NCI-H2227 treated with DMSO at 0.1 percent for 48 hours (cell line): ENCODE measurements around the gene HAPLN2.
A peak's percentile ranks its signal among the peaks of the same experiment; 100 is the strongest.
"Not testable (repeated sequence)": the region's sequence is repeated elsewhere in the genome, so short reads cannot be mapped to it uniquely, and the experiment has no call there.

Experiments used
- DNase-seq: peaks from one replicate; lab custom pipeline; 2025; lab: John Stamatoyannopoulos, UW

HAPLN2 gene

GRCh38 chr1:156592158-156592909 is 26.9 kb upstream of the HAPLN2 start:
- DNase-seq, result no peak

- no peak for DNase-seq
Observed at GRCh38 chr1:156592910-156593660, 26.1 kb upstream of the HAPLN2 start.

DNA sequence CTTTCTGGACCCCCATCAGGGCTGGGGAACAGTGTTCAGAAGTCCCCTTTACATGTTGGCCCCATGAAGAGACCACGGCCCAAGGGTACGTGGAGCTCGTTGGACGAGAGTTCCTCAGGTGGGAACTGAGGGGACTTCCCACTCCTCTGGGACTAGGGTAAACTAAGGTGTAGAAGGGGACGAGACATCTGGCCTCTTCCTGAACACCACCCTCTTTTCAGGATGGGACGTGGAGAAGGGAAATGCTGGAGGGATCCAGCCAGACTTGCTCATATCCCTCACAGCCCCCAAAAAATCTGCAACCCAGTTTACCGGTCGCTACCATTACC is 25.6 kb upstream of the HAPLN2 start:
- no peak for DNase-seq

GRCh38 chr1:156594190-156594589 is 25.0 kb upstream of the HAPLN2 start:
- DNase-seq, result no peak

- no peak for DNase-seq
Observed at GRCh38 chr1:156595016-156595415, 24.2 kb upstream of the HAPLN2 start.

- no peak for DNase-seq
Observed at GRCh38 chr1:156596426-156596825, 22.8 kb upstream of the HAPLN2 start.

GRCh38 chr1:156598125-156598524 is 21.1 kb upstream of the HAPLN2 start:
- no peak for DNase-seq

DNA sequence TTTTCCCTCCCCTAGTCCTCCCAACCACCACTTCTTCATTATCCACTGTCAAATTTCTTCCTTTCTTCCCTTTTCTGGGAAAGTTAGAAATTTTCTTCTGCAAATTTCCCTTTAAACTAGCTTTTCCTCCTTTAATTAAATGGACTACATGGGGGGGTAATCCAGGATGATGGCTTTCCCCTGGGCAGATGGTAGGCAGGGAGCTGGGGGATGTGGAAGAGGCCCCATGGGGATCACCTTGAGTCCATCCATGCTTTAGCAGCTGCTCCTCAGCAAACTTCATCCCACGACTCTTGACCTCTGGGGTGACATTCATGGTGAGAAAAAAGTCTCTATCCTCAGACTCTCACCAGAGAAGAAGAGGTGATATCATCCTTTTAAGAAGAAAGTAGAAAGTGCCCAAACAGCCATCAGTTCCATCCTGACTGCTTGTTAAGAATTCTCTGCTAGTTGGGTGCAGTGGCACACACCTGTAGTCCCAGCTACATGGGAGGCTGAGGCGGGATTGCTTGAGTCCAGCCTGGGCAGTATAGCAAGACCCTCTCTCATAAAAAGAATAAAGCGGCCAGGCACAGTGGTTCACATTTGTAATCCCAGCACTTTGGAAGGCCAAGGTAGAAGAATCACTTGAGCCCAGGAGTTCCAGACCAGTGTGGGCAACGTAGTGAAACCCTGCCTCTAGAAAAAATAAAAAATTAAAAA is 20.3 kb upstream of the HAPLN2 start:
- no peak for DNase-seq

- no peak for DNase-seq
Observed at GRCh38 chr1:156599811-156600210, 19.4 kb upstream of the HAPLN2 start.

DNA sequence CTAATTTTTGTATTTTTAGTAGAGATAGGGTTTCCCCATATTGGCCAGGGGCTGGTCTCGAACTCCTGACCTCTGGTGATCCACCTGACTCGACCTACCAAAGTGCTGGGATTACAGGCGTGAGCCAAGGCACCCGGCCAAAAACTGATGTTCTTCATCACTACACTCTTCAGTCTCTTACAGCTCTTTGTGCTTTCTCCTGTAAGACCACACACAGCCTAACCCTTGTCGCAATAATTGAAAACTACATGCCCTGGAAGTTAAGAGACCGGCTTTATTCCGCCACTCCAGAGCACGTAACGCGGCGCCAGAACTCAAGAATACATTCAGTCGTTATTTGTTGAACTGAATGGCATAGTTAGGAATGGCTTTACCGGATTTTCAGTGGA is 18.5 kb upstream of the HAPLN2 start:
- no peak for DNase-seq

DNA sequence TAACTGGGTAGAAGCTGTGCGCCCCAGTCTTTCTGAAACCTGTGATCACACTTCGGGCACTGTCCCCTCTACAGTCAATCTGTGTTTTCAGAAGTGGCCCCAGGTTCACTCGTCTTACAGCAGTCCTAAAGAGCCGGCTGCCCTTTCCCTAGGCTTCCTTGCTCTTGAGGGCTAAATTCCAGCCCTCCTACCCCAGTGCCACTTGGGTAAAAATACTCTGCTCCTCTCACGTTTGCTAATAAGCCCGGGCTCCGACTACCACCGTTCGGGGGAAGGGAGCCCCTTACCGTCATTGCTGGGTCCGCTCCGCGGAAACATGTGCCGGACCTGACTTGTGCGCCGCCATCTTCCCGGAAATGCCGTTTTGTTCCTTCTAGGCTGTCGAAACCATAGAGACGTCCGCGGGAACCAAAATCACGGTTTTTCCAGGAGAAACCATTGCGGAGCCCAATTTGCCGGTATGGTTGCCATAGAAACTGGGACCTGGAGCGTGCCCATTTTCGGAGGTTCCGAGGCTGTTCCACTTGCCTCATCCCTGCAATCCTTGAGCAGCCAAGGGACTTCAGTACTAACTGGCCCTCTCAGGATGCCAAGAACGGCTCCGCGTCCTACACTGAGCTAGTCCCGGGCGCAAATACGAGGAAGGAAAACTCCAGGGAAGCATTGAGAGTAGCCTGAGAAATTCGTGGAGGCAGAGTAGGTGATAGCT is 17.9 kb upstream of the HAPLN2 start, which contains the start of gene GPATCH4:
TSS of gene GPATCH4 (minus strand) at position 358 of the 709 bp plus-strand sequence.
- DNase-seq, result peak; percentile 91

DNA sequence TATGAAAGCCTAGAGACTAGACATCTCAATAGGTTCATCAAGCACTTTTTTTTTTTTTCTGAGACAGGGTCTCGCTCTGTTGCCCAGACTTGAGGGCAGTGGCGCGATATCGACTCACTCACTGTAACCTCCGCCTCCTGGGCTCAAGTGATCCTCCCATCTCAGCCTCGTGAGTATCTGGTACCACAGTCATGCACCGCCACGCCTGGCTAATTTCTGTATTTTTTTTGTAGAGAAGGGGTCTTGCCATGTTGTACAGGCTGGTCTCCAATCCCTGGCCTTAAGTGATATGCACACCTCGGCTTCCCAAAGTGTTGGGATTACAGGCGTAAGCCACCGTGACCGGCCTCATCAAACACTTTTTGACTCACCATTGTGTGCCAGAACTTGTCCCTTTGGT is 17.3 kb upstream of the HAPLN2 start:
- DNase-seq, result no peak

GRCh38 chr1:156602557-156602993 is 16.6 kb upstream of the HAPLN2 start:
- peak; percentile 25 for DNase-seq

- not testable (repeated sequence) for DNase-seq
Observed at GRCh38 chr1:156607344-156607743, 11.9 kb upstream of the HAPLN2 start.

- peak; percentile 84 for DNase-seq
Observed at GRCh38 chr1:156608036-156608674, 11.1 kb upstream of the HAPLN2 start.

- DNase-seq, result peak; percentile 25
Observed at GRCh38 chr1:156608981-156609380, 10.2 kb upstream of the HAPLN2 start.

DNA sequence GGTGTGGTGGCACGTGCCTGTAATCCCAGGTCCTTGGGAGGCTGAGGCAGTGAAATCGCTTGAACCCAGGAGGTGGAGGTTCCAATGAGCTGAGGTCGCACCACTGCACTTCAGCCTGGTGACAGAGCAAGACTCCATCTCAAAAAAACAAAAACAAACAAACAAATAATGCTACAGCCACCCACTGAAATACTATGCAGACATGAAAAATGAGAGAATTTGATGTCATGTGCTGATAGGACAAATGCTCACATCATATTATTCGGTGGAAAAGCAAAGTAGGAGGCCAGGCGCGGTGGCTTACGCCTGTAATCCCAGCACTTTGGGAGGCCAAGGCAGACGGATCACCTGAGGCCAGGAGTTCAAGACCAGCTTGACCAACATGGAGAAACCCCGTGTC is 9.1 kb upstream of the HAPLN2 start:
- not testable (repeated sequence) for DNase-seq

DNA sequence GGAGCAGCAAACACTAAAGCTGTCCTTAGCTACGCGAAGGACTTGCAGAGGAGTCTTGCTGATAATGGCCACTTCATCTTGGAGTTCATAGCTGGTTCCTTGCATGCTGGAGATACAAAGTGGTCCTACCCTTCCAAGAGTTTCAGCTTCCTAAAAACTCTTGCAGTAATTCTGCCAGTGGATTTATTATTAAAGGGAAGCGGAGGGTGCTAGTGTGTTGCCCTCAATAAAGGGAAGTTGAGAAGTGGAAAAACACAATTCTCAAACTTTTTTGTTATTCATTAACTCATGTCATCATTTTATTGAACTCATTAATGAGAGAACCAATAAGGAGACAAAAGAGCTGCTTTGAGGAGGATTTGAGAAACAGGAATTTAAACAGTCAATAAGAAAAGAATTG is 6.5 kb upstream of the HAPLN2 start:
- DNase-seq, result no peak

GRCh38 chr1:156615946-156616345 is 3.3 kb upstream of the HAPLN2 start:
- DNase-seq, result peak; percentile 58

DNA sequence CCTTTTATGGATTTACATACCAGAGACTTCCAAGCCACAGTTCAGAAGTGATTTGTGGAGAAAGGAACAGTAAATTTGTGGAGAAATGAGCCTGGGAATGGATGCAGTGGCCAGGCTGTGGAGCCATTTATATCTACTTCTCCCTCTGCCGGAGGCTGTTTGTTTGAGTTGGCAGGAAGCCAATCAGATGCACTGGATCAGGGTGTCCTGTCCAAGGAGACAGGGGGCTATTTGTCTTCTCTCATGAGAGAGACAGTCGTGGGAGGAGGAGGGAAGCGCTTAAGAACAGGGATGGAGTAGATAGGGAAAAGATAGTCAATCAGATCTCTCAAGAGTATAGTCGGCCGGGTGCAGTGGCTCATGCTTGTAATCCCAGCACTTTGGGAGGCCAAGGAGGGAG is 2.8 kb upstream of the HAPLN2 start:
- peak; percentile 87 for DNase-seq

DNA sequence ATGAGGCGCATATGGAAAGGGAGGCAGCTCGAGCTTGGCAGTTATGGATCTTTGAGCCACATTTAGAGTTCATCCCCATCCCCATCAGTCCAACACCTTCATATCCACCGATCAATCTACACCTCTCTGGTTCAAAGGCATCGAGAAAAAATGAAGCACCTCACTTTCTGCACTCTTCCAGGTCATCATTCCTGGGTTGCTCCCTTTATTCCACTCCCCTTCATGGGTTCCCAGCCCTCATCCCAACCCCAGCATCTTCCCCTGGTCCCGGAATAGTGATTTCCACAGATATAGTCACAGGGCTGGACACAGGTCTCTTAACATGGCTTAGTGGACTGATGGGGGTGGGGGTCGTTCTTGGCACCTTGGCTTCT is 354 bp downstream of the HAPLN2 start:
- DNase-seq, result no peak
